Fibroblast of skin of back (primary cell): ENCODE results near the gene SYT9.

Experiments
- DNase-seq: peaks from one replicate; pipeline ENCODE4 v3.0.0-alpha.2; 2013

The SYT9 gene

DNA sequence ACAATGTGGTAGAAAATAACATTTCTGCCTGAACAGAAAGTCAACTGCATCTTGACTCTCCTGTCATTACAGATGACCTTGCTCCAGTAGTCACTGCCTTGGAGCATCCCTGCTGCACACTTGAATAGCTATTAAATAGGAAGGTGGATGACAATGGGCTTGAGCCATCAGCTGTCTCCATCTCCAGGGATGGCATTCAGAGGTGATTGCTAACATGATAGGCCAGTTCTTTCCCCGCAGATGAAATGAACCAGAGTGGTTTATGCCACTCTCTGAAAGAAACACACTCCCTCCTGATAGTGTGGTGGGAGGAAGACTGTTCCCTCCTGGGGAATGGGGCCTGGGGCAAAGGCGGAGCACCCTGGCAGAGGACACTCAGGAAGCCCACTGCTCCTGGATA lies 176.5 kb downstream of the SYT9 start:
- DNase-seq: no peak

- no peak for DNase-seq
Measured at GRCh38 chr11:7430496-7430895, 178.8 kb downstream of the SYT9 start.

DNA sequence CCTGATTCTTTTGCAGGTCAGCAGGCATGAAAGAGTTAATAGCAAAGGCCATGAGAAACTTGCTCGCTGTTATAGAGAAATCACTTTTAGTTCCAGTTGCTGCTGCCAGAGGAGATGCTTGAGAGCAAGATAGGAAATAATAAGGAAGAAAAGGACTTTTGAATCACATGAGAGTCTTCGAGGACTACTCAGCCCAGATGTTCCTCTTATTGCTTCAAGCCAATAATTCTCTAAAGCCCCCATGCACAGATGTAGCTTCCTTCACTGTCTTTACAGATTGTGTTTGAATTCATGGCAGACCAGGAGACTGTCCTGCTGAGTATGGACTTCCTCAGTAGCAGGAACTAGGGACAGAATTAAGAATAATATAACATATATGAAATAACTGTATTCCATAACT lies 183.5 kb downstream of the SYT9 start:
- no peak for DNase-seq

DNA sequence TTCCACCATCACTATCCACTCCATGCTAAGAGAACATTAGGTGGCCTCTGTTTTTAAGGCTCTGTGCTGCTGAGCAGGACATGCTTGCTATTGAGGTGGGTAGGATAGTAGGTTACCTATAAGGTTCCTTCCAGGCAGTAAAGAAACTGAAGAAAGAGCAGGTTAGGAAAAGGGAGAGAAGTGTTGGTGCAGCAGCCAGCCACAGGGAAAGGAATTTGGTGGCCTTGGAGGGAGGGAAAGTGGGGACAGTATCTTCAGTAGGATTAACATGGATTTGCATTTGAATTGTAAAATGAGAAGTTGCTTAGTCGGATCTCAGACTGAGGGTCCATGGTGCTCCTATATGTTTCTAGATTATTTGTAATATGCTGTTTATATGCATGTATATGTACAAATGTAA lies 184.4 kb downstream of the SYT9 start:
- no peak for DNase-seq

- DNase-seq: no peak
Measured at GRCh38 chr11:7436657-7437056, 185.0 kb downstream of the SYT9 start.

GRCh38 chr11:7437696-7438095 lies 186.0 kb downstream of the SYT9 start:
- DNase-seq: peak; percentile 70

DNA sequence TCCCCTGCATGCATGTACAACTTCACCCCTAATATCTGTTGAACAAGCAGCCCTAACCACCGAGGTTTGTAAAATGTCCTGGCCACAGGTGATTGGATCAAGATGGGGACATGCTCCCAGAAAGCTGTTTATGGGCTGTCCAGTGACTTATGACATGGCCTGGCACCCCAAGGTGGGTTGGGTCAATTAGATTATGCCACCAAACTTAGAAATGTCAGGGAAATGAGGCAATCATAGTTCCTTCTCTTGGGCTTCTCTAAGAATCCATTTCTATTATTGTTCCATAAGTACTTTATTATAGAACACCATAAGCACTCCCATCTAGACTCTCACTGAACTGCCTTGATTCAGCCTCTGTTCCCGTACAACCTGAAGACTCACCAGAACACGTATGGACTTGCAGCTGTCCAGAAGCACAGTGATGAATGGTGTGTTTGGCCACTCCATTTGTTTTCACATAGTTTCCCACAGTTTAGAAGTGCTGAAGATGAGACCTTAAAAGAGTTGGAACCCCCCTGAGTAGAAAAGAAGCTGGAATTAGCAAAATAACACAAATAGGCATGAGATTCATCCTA lies 188.1 kb downstream of the SYT9 start:
- DNase-seq: no peak

DNA sequence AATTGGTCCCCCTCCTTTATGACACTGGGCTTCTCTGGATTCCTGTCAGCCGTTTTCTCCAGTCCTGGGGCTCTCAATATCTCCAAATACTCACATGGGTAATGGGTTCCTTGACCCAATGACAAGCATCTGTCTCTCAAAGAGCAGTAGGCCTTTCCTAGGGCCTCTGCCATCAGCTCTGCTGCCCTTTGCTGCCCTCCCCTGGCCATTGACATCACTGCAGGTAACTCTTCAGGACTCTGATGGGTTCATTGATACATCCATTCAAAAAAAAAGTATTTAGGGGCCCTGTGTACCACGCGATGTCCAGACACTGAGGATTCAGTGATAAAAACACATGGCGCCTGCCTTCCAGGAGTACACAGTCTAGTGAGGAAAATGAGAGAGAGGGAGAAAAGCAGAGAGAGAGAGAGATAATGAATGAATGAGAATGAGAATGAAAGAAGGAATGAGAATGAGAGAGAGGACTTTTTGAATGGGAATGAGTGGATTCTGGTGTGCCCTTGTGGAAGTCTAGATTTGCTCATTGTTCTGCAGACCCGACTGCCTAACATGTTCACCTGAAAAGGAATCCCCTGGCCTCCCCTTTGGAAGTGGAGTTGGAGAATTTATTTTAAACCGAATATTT lies 191.0 kb downstream of the SYT9 start:
- peak; percentile 47 for DNase-seq

GRCh38 chr11:7444091-7444981 lies 192.6 kb downstream of the SYT9 start:
- DNase-seq: no peak

DNA sequence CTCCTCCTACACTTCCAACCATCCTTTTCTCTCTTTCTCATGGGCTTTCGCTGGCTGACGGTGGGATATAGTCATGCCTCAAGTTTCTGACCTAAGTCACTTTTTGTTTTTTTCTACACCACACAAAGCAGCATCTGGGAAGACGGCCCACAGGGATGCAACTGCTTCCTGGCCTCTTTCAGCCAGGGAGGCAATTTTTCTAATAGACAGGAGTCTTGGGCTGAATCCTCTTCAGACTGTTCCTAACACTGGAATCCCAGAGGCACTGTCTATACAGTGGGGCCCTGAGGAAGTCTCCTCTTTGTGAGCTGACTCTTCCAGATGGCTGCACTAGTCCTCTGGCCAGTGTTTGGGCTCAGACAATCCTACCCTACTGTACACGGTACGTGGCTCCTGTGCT lies 193.9 kb downstream of the SYT9 start:
- no peak for DNase-seq

GRCh38 chr11:7448201-7448600 lies 196.5 kb downstream of the SYT9 start:
- no peak for DNase-seq

DNA sequence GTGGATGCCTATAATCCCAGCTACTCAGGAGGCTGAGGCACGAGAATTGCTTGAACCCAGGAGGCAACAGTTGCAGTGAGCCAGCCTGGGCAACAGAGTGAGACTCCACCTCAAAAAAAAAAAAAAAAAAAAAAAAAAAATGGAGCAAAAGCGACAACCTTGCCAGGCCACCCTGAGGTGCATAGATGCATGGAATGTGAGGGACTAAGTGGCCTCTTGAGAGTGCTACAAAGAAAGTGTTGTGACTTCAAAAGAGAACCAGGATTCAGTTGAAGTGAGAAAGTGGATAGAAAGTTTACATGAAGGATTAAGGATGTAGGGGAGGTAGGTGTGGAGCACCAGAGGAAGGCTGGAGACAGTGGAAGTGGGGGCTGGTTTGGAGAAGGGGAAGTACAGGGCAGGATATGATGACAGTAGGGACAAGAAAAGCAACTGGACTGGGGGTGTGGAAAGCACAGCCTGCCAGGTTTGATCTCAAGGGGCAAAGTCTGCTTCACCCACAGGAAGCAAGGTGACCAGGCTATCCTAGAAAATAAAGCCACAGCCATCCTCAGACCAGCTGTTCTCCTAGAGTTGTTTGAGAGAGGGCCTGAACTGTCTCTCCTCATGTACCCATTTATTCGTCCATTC lies 197.6 kb downstream of the SYT9 start:
- peak; percentile 2 for DNase-seq

GRCh38 chr11:7449841-7450214 lies 198.1 kb downstream of the SYT9 start:
- peak; percentile 12 for DNase-seq

- no peak for DNase-seq
Measured at GRCh38 chr11:7450836-7451235, 199.1 kb downstream of the SYT9 start.

DNA sequence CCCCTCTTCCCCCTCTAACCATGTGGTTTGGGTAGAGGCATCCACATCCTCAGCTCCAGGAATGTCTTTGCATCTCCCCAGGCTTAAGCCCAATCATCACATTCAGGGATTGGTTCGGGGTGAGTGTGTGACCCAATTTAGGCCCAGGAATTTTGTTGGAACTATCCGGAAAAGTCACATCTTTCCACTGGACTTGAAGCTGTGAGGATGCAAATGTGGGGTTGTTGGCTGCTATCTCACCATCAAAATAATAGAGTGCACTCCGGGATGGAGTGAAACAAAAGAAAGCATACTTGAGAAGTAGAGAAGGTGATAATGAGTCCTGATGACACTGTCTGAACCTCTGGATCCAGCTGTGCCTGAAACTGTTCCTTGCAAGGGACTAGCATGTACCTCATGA lies 199.8 kb downstream of the SYT9 start:
- peak; percentile 13 for DNase-seq

GRCh38 chr11:7451952-7452494 lies 200.3 kb downstream of the SYT9 start:
- no peak for DNase-seq

DNA sequence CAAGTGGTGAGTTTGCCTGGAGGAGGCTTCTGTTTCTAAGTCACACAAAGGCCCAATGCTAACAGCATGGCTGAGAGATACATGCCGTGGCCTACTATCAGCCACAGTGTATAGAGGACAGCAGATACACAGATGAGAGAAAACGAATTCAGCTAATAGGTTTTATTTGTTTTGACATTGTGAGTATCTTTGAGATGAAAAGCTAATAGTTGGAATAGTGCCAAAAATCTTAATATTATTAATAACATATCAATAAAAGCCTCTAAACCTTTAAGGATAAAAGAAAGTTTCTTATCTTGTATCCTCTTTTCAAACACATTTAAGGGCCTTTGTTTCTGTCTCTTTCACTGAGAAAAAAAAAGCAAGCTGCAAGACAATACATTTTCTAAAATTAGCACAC lies 203.2 kb downstream of the SYT9 start:
- no peak for DNase-seq

DNA sequence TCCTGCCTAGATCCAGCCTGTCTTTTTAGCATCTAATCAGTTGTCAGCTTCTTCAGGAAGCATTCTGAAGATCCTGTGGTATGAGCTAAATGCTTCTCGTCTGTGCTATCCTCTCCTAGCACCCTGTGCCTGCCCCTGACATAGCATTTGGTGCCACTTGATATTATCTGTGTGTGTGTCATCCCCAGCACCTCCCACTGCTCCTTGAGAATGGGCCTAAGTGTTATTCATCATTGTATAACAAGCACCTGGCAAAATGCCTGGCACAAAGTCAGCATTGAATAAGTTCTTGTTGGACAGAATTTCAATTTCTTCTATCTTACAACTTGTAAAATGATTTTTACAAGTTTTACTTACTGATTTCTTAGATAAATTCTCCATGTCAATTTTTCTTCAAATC lies 205.5 kb downstream of the SYT9 start:
- DNase-seq: peak; percentile 54

DNA sequence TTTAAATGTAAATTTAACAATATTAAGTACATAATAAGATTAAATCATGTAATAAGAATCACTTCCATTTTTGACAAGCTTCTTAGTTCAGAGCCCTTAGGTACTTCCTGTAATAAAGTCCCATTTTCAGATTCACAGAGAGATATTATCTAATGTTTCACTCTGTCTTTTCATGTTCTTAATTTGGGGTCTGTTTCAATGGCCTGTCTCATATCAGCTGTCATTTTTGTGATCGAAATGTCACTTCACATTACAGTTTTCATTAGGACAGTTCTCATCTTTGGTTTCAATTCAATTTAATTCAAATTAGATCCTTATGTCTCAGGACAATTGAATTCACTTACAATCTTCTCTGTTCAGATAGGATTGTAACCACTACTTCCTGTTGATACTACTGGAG lies 211.0 kb downstream of the SYT9 start:
- DNase-seq: no peak

DNA sequence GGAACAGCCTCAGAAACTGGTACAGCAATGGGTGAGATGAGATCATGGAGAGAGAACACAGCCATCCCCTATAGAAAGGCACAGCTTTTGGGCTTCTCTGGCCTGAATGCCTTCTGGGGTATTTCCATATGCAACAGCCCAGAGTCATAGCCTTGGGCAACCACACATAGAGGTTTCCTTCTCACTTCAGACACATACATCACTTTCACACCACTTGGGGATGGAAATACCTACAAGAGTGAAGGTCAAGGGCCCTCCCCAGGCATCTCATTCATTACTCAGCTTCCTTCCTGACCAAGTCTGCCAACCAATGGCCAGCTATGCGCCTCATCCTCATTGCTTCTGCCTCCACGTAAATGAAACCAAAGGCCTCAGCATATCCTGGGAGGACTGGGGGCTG lies 215.9 kb downstream of the SYT9 start:
- no peak for DNase-seq

DNA sequence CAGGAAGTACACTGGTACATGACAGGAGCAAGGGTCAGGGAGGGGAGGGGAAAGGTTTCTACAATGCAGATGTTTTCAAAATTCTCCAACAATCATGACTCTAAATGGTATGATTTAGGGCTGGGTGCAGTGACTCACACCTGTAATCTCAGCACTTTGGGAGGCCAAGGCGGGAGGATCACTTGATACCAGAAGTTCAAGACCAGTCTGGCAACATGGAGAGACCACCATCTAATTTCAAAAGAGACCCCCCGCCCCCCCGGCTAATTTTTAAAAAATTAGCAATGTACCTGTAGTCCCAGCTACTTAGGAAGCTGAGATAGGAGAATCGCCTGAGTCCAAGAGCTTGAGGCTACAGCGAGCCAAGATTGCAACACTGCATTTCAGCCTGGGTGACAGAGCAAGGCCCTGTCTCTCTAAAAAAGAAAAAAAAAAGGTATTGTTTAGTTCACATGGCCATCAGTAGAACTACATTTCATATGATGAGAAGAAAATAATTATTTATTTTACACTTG lies 217.7 kb downstream of the SYT9 start:
- no peak for DNase-seq

DNA sequence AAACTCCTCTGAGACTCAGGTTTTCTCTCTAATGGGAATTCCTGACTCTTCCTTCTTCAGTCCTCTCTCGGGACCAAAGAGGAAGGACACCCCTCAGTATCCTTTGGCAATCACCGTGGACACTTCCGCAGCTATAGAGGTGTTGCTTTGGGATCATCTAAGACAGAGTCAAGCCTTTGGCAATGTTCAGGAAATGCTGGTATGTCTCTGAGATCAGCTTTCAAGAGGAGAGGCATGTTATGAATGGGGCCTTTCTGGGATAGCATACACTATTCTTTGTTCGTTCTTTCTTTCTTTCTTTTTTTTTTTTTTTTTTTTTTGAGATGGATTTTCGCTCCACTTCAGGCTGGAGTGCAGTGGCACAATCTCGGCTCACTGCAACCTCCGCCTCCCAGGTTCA lies 219.4 kb downstream of the SYT9 start:
- DNase-seq: no peak

DNA sequence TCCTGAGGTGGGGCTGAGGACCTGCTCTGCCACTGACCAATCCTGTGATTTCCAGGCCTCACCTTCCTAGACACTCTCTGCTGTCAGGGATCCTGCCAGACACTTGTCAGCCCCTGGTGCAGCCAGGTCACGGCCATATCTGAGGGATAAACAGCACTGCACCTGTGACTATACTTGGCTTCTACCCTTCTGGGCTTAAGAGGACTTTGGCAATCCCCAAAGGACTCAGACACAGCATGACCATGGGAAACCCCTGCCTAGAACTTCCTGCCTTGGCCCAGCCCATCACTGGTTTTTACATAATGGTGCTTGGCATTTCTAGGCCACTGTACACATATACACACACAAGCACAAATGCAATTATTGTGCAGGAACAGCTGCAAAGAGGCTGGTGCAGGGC lies 222.0 kb downstream of the SYT9 start:
- DNase-seq: no peak
